MCF 10A (cell line): ENCODE measurements around the gene ST6GALNAC5. TPM values are rescaled to one million over a fixed set of nuclear protein-coding genes. Genes with fewer than 3 reads are reported as not detected.

Experiments used
- BruUV-seq: library from RNA; stranded (reverse); fragments of 400-500 nt; replicated peaks from 2 replicates; lab custom pipeline; 2021; lab: Mats Ljungman, UMichigan
- CTCF ChIA-PET: fragments of 300-600 bp; sonication (Branson Sonifier 250); formaldehyde crosslinking; extraction: SDS; loops from one replicate; lab custom pipeline; 2021; ENCODE audit warnings: antibody characterized with exemption, inconsistent platforms; lab: Yijun Ruan, JAX
- POLR2A ChIA-PET: fragments of 300-600, 350-650 bp; sonication (Branson Sonifier 250); formaldehyde crosslinking; extraction: SDS; loops from one replicate; lab custom pipeline; 2020; ENCODE audit warnings: antibody characterized with exemption, inconsistent platforms; lab: Yijun Ruan, JAX
- DNase-seq: peaks from one replicate; pipeline ENCODE4 v3.0.0-alpha.2; 2018; ENCODE audit not compliant: unreplicated experiment
- H3K27ac Mint-ChIP-seq: one replicate; pipeline ENCODE4 v1.8.0; 2022; ENCODE audit warnings: mild to moderate bottlenecking, low read depth, mixed read lengths; ENCODE audit not compliant: unreplicated experiment
- H3K27me3 Mint-ChIP-seq: one replicate; pipeline ENCODE4 v1.8.0; 2022; ENCODE audit warnings: mixed read lengths; ENCODE audit not compliant: insufficient read depth, unreplicated experiment
- H3K36me3 Mint-ChIP-seq: one replicate; pipeline ENCODE4 v1.8.0; 2022; ENCODE audit warnings: mild to moderate bottlenecking, moderate library complexity, mixed read lengths; ENCODE audit not compliant: insufficient read depth, unreplicated experiment
- H3K4me1 Mint-ChIP-seq: one replicate; pipeline ENCODE4 v1.8.0; 2022; ENCODE audit warnings: mixed read lengths; ENCODE audit not compliant: insufficient read depth, unreplicated experiment
- H3K4me3 Mint-ChIP-seq: one replicate; pipeline ENCODE4 v1.8.0; 2022; ENCODE audit warnings: mild to moderate bottlenecking, moderate library complexity, mixed read lengths; ENCODE audit not compliant: unreplicated experiment
- H3K9me3 Mint-ChIP-seq: one replicate; pipeline ENCODE4 v1.8.0; 2022; ENCODE audit warnings: mixed read lengths; ENCODE audit not compliant: unreplicated experiment
- intact Hi-C: fragments of 100-400 bp; cut with micrococcal nuclease; formaldehyde crosslinking; loops from 2 replicates; pipeline ENCODE4 v1.14.1; 2022
- total RNA-seq: library from RNA; stranded (reverse); gene quantifications from 2 replicates; pipeline ENCODE4 v1.2.3, GENCODE V29; 2022
- TF ChIP-seq, protein P1 (sequence below): fragments of 200-600 bp; IDR thresholded peaks from one replicate; pipeline ENCODE4 v1.8.0; 2022; ENCODE audit warnings: antibody characterized with exemption, mild to moderate bottlenecking; ENCODE audit not compliant: unreplicated experiment

Gene ST6GALNAC5
- total RNA-seq, 1 experiment from 2014 or later: 3.3 TPM

DNA sequence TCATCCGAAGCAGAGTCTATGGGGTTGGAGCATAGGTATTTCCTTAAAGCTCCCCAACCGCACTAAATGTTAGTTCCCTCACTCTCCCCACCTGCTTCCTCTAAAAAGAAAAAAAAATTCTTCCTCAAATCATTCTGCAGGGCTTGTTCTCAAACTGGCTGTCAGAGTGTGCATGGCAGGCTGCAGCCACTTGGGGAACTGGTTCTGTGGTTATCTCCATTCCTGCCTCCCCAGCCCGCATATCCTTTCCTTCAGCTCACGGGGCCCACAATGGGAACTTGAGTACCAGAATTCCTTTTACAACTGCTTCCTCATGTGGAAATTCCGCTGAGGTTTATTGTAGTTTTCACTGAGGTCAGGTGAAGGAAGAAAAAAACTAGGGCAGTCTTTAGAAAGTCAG is 192.7 kb downstream of the ST6GALNAC5 start:
- no TSS peak for BruUV-seq

DNA sequence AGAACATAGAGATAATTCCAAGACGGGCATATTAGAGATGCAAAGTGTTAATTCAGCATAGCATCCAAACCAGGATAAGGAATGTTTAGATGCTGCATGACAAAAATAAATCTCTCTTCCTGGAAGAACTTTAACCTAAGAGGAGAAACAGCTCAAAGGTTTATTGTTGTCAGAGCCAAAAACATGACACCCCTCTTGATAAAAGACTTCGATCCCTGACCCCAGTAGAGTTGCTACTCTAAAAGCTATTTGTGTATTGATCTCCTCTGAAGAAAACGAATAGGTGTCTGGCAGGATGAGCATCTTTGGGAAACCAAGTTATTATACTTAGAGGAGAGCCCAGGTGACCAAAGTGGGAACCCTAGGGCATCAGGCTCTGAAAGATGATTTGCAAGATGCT is 193.9 kb downstream of the ST6GALNAC5 start:
- peaks cover 12% of the 10 kb centered on the region for H3K4me1 Mint-ChIP-seq
- H3K27me3 Mint-ChIP-seq: no peaks in the 10 kb centered on the region
- H3K36me3 Mint-ChIP-seq: no peaks in the 10 kb centered on the region
- H3K4me3 Mint-ChIP-seq: no peak overlapping the region
- TF ChIP-seq, protein P1, sequence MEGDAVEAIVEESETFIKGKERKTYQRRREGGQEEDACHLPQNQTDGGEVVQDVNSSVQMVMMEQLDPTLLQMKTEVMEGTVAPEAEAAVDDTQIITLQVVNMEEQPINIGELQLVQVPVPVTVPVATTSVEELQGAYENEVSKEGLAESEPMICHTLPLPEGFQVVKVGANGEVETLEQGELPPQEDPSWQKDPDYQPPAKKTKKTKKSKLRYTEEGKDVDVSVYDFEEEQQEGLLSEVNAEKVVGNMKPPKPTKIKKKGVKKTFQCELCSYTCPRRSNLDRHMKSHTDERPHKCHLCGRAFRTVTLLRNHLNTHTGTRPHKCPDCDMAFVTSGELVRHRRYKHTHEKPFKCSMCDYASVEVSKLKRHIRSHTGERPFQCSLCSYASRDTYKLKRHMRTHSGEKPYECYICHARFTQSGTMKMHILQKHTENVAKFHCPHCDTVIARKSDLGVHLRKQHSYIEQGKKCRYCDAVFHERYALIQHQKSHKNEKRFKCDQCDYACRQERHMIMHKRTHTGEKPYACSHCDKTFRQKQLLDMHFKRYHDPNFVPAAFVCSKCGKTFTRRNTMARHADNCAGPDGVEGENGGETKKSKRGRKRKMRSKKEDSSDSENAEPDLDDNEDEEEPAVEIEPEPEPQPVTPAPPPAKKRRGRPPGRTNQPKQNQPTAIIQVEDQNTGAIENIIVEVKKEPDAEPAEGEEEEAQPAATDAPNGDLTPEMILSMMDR: no peak
- no peak for DNase-seq
- intact Hi-C loops: no loop called here
- ChIA-PET CTCF (interaction anchor here (0.7 to 1.7 kb wide), 2 partner anchors 65 to 725 kb away, joined by 3 to 6 read pairs; no protein-coding TSS in a partner anchor), POLR2A (interaction anchor here (0.6 kb wide), 1 partner anchor 45 kb away, joined by 4 read pairs; no protein-coding TSS in a partner anchor)
- no peak overlapping the region for H3K27ac Mint-ChIP-seq
- no peaks in the 10 kb centered on the region for H3K9me3 Mint-ChIP-seq
- BruUV-seq: no TSS peak

More for the DNA sequence above, 192.7 kb downstream of the ST6GALNAC5 start:
- Mint-ChIP-seq H3K9me3 (no peaks in the 10 kb centered on the region), H3K4me1 (peaks cover 21% of the 10 kb centered on the region), H3K27me3 (no peaks in the 10 kb centered on the region), H3K4me3 (no peak overlapping the region), H3K27ac (no peak overlapping the region), H3K36me3 (no peaks in the 10 kb centered on the region)
- intact Hi-C loops: no loop called here
- CTCF ChIA-PET: interaction anchor here (0.7 kb wide), 1 partner anchor 44 kb away, joined by 3 read pairs; no protein-coding TSS in a partner anchor
- POLR2A ChIA-PET: no interaction called here
- no peak for DNase-seq
- TF ChIP-seq, protein P1: no peak

DNA sequence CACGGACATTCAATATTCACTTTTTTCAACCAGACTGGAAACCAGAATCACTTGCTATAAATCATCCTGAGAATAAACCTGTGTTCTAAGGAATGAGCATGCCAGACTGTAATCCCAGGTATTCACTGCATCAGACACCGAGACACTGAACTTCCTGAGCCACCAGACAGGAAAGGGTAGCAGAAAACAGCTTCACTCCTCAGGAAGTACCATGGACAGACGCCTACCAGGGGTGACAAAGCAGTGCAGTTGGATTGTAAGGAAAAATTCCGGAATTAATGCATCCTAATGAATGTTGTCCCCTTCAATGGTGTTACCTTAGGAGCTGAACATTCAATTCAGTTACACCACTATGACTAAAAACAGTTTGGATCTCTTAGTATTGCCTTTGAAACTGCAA is 195.8 kb downstream of the ST6GALNAC5 start:
- H3K9me3 Mint-ChIP-seq: no peaks in the 10 kb centered on the region
- CTCF ChIA-PET: interaction anchor here (0.7 kb wide), 1 partner anchor 223 kb away, joined by 3 read pairs; no protein-coding TSS in a partner anchor
- no peak overlapping the region for H3K4me3 Mint-ChIP-seq
- no peaks in the 10 kb centered on the region for H3K36me3 Mint-ChIP-seq
- POLR2A ChIA-PET: no interaction called here
- intact Hi-C loops: no loop called here
- H3K27ac Mint-ChIP-seq: no peak overlapping the region
- no peaks in the 10 kb centered on the region for H3K4me1 Mint-ChIP-seq
- H3K27me3 Mint-ChIP-seq: no peaks in the 10 kb centered on the region
- no peak for DNase-seq
- no TSS peak for BruUV-seq
- TF ChIP-seq, protein P1: no peak

DNA sequence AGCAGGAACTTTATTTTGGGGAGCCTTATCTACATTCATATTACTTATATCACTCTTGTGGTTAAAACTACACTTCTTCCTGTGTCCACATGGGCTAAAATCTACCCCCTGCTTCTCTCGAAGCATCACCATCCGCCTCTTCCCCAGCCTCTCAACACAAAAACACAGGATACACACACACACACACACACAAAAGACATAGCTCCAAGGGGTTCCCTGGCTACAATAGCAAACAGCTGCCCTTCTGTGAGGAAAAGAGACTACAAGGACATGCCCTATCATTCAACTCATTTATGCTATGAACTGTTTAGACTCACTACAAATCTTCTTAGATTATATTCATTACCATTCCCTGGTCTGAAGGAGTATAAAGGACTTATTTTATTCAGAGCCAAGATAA is 197.0 kb downstream of the ST6GALNAC5 start:
- ChIA-PET POLR2A (no interaction called here), CTCF (no interaction called here)
- Mint-ChIP-seq H3K27ac (no peak overlapping the region), H3K4me3 (no peak overlapping the region), H3K4me1 (no peaks in the 10 kb centered on the region), H3K27me3 (no peaks in the 10 kb centered on the region), H3K9me3 (no peaks in the 10 kb centered on the region), H3K36me3 (no peaks in the 10 kb centered on the region)
- no peak for DNase-seq
- TF ChIP-seq, protein P1: no peak
- intact Hi-C loops: no loop called here
- BruUV-seq: no TSS peak
